ENCODE data around the gene EYS.

Gene EYS

GRCh38 chr6:63676412-63677114 is 2030.5 kb downstream of the EYS start:
- DNase-seq = no peak

GRCh38 chr6:63675138-63675537 is 2031.9 kb downstream of the EYS start:
- no peak for DNase-seq

GRCh38 chr6:63674635-63675034 is 2032.4 kb downstream of the EYS start:
- DNase-seq = no peak

- no peak for DNase-seq
These were observed 2033.3 kb downstream of the EYS start for GRCh38 chr6:63673692-63674091.

- DNase-seq = no peak
These were observed 2034.4 kb downstream of the EYS start for GRCh38 chr6:63672582-63673129.

GRCh38 chr6:63671098-63671754 is 2035.8 kb downstream of the EYS start:
- DNase-seq = no peak
